SH-SY5Y (cell line): ENCODE data around the gene C19orf67.

Source experiments
- GATA2 ChIP-seq: IDR thresholded peaks from 2 replicates; pipeline ENCODE4 v1.6.1; 2011; ENCODE audit warnings: mild to moderate bottlenecking, low read depth, low read length
- GATA3 ChIP-seq: IDR thresholded peaks from 2 replicates; pipeline ENCODE4 v1.6.1; 2011; ENCODE audit warnings: low read depth, mild to moderate bottlenecking, low read length, moderate library complexity

GRCh38 chr19:14105680-14106079 is 20.1 kb upstream of the C19orf67 start:
- TF ChIP-seq GATA2 (no peak), GATA3 (no peak)
